Esophagus muscularis mucosa (tissue), 4 donors: ENCODE results near the gene DDX17. TPM values are rescaled to one million over a fixed set of nuclear protein-coding genes. Genes with fewer than 3 reads are reported as not detected.
"Not testable (repeated sequence)": the region's sequence is repeated elsewhere in the genome, so short reads cannot be mapped to it uniquely, and the experiment has no call there.

Source experiments
- DNase-seq: peaks from one replicate; pipeline ENCODE4 v3.0.0-alpha.2; 2017; ENCODE audit errors: extremely low spot score
- H3K27ac ChIP-seq, 4 donors: fragments of 200-600 bp; sonication (generic); replicated peaks in 1 of 4; 1 replicate in 3 of 4; 2 replicates in 1 of 4; pipeline ENCODE4 v1.5.1; 2016 to 2019; ENCODE audit warnings: mild to moderate bottlenecking in 1 of 4
- H3K27me3 ChIP-seq, 4 donors: fragments of 200-600 bp; sonication (generic); one replicate each; pipeline versions ENCODE4 v1.5.1 to v1.6.0; 2016 to 2019
- H3K36me3 ChIP-seq, 4 donors: fragments of 200-600 bp; sonication (generic); one replicate each; pipeline ENCODE4 v1.5.1; 2016 to 2019
- H3K4me1 ChIP-seq, 4 donors: fragments of 200-600 bp; sonication (generic); one replicate each; pipeline ENCODE4 v1.5.1; 2016 to 2019
- H3K4me3 ChIP-seq, 4 donors: fragments of 200-600 bp; sonication (generic); 1 replicate in 2 of 4; 2 replicates in 2 of 4; pipeline ENCODE4 v1.5.1; 2016 to 2019; ENCODE audit warnings: mild to moderate bottlenecking in 4 of 4, moderate library complexity in 1 of 4
- H3K9me3 ChIP-seq, 4 donors: fragments of 200-600 bp; sonication (generic); 1 replicate in 3 of 4; 2 replicates in 1 of 4; pipeline ENCODE4 v1.5.1; 2016 to 2019
- EP300 ChIP-seq: sonication (generic); formaldehyde crosslinking; IDR thresholded peaks from one replicate; pipeline ENCODE4 v1.6.1; 2017; ENCODE audit warnings: antibody characterized with exemption
- POLR2A ChIP-seq: fragments of 450-650 bp; IDR thresholded peaks from one replicate; pipeline ENCODE4 v1.6.1; 2017; ENCODE audit warnings: antibody characterized with exemption, moderate library complexity, mild to moderate bottlenecking, low read depth
- POLR2AphosphoS5 ChIP-seq, 2 donors: sonication (generic); formaldehyde crosslinking; IDR thresholded peaks; one replicate each; pipeline ENCODE4 v1.6.1; 2017; ENCODE audit warnings: antibody characterized with exemption in 2 of 2
- WGBS: methylation state at CpG from one replicate; pipeline ENCODE4 v1.1.5; 2018; 5-methylcytosine and 5-hydroxymethylcytosine counted together
- intact Hi-C: fragments of 100-400 bp; cut with DNase I; formaldehyde crosslinking; loops from one replicate; pipeline ENCODE4 v1.15.1; 2023
- total RNA-seq, 4 donors: library from RNA; depleted of rRNA; stranded (reverse); fragments of >200 nt; gene quantifications; one replicate each; pipeline versions ENCODE4 v1.1.0 to v1.2.1, GENCODE V29; 2016
- TF ChIP-seq, protein P1 (sequence below), 3 experiments: fragments of 200-600 bp in 2 of 3; fragments of 450-650 bp in 1 of 3; sonication (generic) in 2 of 3; IDR thresholded peaks; one replicate each; pipeline ENCODE4 v1.5.1; 2017 to 2019; ENCODE audit warnings: antibody characterized with exemption in 3 of 3, mild to moderate bottlenecking in 2 of 3, moderate library complexity in 1 of 3

Gene DDX17
- total RNA-seq, 4 donors from 2014 or later: 327 to 1,333 (median 592) TPM

DNA sequence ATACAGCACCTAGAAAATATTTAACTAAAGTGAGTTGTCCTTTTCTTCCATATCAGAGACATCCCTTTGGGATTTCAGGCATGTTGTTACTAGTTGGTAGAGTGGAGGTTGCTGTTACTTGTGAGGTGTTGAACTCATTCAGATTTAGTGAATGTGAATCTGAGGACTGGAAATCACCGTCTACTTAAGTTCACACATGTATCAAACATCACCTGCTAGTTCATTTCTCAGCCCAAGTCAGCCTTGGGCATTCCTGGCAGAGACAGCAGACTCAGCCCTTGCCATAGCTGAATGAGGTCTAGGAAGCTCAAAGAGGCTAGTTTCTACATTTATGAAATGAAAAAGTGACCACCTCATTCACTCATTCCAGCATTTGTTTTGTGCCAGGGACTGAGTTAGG, 28.5 kb downstream of the DDX17 start:
- Histone ChIP-seq H3K36me3 (peaks cover 5 to 34% (median 26%) of the 10 kb centered on the region in 4 donors), H3K27ac (no peak overlapping the region)

DNA sequence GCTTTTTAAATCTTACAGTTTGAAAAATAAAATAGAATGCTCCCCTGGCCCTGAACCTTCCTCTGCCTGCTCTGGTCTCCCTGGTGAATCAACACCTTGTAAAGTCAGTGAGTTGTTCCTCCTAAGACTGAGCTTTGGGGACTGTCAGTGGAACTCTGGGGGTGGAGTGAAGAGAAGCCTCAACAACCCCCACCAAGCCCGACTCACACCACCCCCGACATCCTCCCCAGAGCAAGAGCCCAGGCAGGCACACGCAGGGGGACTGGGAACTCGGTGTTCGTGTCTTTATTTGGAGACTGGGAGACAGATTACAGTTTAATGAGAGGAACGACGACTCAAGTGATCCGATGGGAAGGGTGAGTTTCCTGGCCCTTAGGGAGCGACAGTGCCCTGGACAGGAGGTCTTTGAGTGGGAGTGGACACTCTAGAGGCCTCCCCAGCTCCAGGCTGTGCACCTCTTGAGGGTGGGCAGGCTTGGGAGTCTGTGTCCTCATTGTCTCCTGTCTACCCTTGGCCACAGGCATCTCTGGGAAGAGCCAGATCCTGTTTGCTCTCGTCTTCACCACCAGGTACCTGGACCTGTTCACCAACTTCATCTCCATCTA, 32.0 kb downstream of the DDX17 start:
- H3K36me3 ChIP-seq: no peaks in the 10 kb centered on the region
- intact Hi-C loops: no loop called here
- H3K27ac ChIP-seq: no peak overlapping the region
- no peaks in the 10 kb centered on the region for H3K27me3 ChIP-seq
- TF ChIP-seq POLR2A (no peak), EP300 (no peak), POLR2AphosphoS5 (IDR thresholded peaks at IDR 0.05) (no peak)
- TF ChIP-seq, protein P1, sequence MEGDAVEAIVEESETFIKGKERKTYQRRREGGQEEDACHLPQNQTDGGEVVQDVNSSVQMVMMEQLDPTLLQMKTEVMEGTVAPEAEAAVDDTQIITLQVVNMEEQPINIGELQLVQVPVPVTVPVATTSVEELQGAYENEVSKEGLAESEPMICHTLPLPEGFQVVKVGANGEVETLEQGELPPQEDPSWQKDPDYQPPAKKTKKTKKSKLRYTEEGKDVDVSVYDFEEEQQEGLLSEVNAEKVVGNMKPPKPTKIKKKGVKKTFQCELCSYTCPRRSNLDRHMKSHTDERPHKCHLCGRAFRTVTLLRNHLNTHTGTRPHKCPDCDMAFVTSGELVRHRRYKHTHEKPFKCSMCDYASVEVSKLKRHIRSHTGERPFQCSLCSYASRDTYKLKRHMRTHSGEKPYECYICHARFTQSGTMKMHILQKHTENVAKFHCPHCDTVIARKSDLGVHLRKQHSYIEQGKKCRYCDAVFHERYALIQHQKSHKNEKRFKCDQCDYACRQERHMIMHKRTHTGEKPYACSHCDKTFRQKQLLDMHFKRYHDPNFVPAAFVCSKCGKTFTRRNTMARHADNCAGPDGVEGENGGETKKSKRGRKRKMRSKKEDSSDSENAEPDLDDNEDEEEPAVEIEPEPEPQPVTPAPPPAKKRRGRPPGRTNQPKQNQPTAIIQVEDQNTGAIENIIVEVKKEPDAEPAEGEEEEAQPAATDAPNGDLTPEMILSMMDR (IDR thresholded peaks at IDR 0.05): no peak
- 69% methylated on average over 9 of the region's 10 CpGs for WGBS
- H3K9me3 ChIP-seq: no peaks in the 10 kb centered on the region
- no peak for DNase-seq
- peaks cover 0 to 4% (median 1%) of the 10 kb centered on the region in 4 donors for H3K4me1 ChIP-seq
- H3K4me3 ChIP-seq: no peak overlapping the region

More for the DNA sequence above, 28.5 kb downstream of the DDX17 start:
- intact Hi-C loops: no loop called here
- Histone ChIP-seq H3K9me3 (no peaks in the 10 kb centered on the region), H3K27me3 (no peaks in the 10 kb centered on the region), H3K4me1 (peaks cover 3 to 20% (median 7%) of the 10 kb centered on the region in 4 donors), H3K4me3 (no peak overlapping the region)
- 67% methylated on average over 1 of the region's 1 CpG for WGBS
- TF ChIP-seq EP300 (no peak), POLR2A (no peak), POLR2AphosphoS5 (IDR thresholded peaks at IDR 0.05) (no peak)
- TF ChIP-seq, protein P1 (IDR thresholded peaks at IDR 0.05): no peak
- no peak for DNase-seq

DNA sequence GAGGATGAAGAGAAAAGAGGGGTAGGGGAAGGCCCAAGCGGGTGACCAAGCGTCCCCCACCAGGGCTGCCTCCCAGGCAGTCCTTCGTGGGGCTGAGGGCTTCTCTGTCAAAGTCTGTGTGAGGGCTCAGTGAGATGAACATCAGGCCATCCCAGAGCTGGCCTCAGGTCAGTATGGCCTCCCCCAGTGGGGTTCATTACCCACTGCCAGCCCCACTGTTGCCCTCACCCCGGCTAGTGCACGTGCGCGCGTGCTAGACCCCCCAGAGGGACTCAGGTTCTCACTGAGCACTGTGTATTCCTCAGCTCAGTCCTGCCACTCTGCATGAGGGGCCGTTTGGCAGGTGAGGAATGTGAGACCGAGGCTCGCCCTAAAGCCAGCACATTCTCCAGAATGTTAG, 34.9 kb downstream of the DDX17 start:
- no peaks in the 10 kb centered on the region for H3K36me3 ChIP-seq
- no peaks in the 10 kb centered on the region for H3K9me3 ChIP-seq
- no peak for DNase-seq
- H3K27ac ChIP-seq: no peak overlapping the region
- WGBS: 86% methylated on average over 6 of the region's 11 CpGs
- intact Hi-C loops: no loop called here
- no peaks in the 10 kb centered on the region for H3K27me3 ChIP-seq
- peaks cover 13 to 25% (median 17%) of the 10 kb centered on the region in 4 donors for H3K4me1 ChIP-seq
- H3K4me3 ChIP-seq: no peak overlapping the region
- TF ChIP-seq POLR2AphosphoS5 (IDR thresholded peaks at IDR 0.05): no peak
- no peak for TF ChIP-seq EP300
- TF ChIP-seq, protein P1 (IDR thresholded peaks at IDR 0.05): no peak
- no peak for TF ChIP-seq POLR2A

DNA sequence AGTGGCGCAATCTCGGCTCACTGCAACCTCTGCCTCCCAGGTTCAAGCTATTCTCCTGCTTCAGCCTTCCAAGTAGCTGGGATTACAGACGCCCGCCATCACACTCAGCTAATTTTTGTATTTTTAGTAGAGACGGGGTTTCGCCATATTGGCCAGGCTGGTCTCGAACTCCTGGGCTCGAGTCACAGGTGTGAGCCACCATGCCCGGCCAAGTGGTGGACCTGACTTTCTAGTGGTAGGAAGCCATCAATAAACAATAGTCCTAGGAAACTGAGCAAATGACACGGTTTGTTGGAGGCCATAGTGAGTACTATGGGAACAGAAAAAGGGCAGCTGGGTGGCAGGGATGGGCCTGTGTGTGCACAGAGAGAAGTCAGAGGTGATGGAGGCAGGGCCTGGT, 35.9 kb downstream of the DDX17 start:
- intact Hi-C loops: not testable (repeated sequence)
- 92% methylated on average over 10 of the region's 10 CpGs for WGBS

DNA sequence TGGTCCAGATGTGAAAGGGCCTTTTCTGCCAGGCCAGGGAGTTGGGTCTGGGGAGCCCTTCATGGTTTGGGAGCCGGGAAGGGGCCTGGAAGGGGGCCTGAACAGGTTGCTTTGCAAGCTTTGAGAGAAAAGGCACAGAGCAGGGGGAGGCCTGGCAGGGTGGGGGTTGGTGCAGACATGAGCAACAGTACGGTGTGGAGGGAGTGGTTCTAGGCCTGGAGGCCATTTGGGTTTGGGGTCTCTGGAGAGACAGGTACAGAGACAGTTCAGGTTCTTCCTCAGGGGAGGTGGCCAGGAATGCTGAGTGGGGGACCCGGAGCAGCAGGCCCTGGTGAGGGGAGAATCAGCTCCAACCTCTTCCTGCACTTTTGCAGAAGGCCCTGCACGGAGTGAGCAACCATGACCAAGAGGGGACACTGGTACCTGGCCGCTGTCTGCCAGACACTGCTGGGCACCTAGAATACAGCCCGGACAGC, 36.8 kb downstream of the DDX17 start:
- TF ChIP-seq EP300 (no peak), POLR2AphosphoS5 (IDR thresholded peaks at IDR 0.05) (no peak), POLR2A (no peak)
- TF ChIP-seq, protein P1 (IDR thresholded peaks at IDR 0.05): no peak
- no peaks in the 10 kb centered on the region for H3K9me3 ChIP-seq
- no peak for DNase-seq
- intact Hi-C loops: no loop called here
- H3K4me1 ChIP-seq: peaks cover 13 to 25% (median 17%) of the 10 kb centered on the region in 4 donors
- H3K4me3 ChIP-seq: no peak overlapping the region
- H3K27me3 ChIP-seq: peaks cover 0 to 3% (median 0%) of the 10 kb centered on the region in 4 donors
- H3K27ac ChIP-seq: no peak overlapping the region
- no peaks in the 10 kb centered on the region for H3K36me3 ChIP-seq
- WGBS: 88% methylated on average over 6 of the region's 6 CpGs

More for the DNA sequence above, 35.9 kb downstream of the DDX17 start:
- H3K36me3 ChIP-seq, H3K27ac ChIP-seq, H3K4me3 ChIP-seq, DNase-seq, H3K9me3 ChIP-seq, H3K27me3 ChIP-seq: not testable (repeated sequence)
- peaks cover 13 to 25% (median 17%) of the 10 kb centered on the region in 4 donors for H3K4me1 ChIP-seq
